HCT116 (cell line): ENCODE results near the gene THAP2. TPM values are rescaled to one million over a fixed set of nuclear protein-coding genes. Genes with fewer than 3 reads are reported as not detected.

Experiments
- ATAC-seq: fragments of 200-7000 bp; cut with Tn5 transposase; 2 replicates; pipeline ENCODE4 v1.9.1; 2020; ENCODE audit warnings: mild to moderate bottlenecking, moderate library complexity
- BruUV-seq: library from RNA; stranded (reverse); fragments of 400-500 nt; replicated peaks from 2 replicates; lab custom pipeline; 2021; lab: Mats Ljungman, UMichigan
- CTCF ChIA-PET: fragments of 300-600 bp; sonication (Branson Sonifier 250); formaldehyde crosslinking; loops from one replicate; lab custom pipeline; 2021; ENCODE audit warnings: antibody characterized with exemption; lab: Charles Lee
- POLR2A ChIA-PET: fragments of 300-600, 350-600 bp; sonication (Branson Sonifier 250); formaldehyde crosslinking; loops from one replicate; lab custom pipeline; 2021; ENCODE audit warnings: antibody characterized with exemption; lab: Charles Lee
- RAD21 ChIA-PET, 2 experiments: fragments of 300-600 bp; sonication (Branson Sonifier 250); formaldehyde crosslinking; loops; one replicate each; lab custom pipeline; 2023; ENCODE audit warnings: low total read pairs in 2 of 2; ENCODE audit not compliant: uncharacterized antibody in 2 of 2, unreplicated experiment in 2 of 2, low non-redundant PET in 1 of 2; lab: Charles Lee
- DNase-seq: peaks from one replicate; pipeline ENCODE4 v3.0.0-alpha.2; 2010; ENCODE audit warnings: low read depth, low spot score
- H2AFZ ChIP-seq: fragments of 200-600 bp; shearing (Covaris generic), sonication (generic); 2 replicates; pipeline ENCODE4 v1.6.1; 2017; ENCODE audit warnings: low read depth, mixed run types, mixed read lengths, antibody characterized with exemption, low read length; ENCODE audit not compliant: poor library complexity, severe bottlenecking
- H3K27ac ChIP-seq: 2 replicates; pipeline ENCODE4 v1.5.1; 2012; ENCODE audit warnings: low read depth, low read length
- H3K27me3 ChIP-seq: fragments of 200-600 bp; sonication (generic); 2 replicates; pipeline ENCODE4 v1.6.1; 2016; ENCODE audit warnings: mixed run types, low read length, mixed read lengths; ENCODE audit not compliant: insufficient read depth
- H3K36me3 ChIP-seq, 2 experiments: fragments of 200-500 bp in 1 of 2; fragments of 200-600 bp in 1 of 2; sonication (Bioruptor generic) in 1 of 2; sonication (generic) in 1 of 2; 2 replicates each; pipeline versions ENCODE4 v1.5.1 to v1.6.1; 2014 to 2016; ENCODE audit warnings: low read length in 2 of 2, inconsistent platforms in 1 of 2, mixed read lengths in 1 of 2, mixed run types in 1 of 2; ENCODE audit not compliant: insufficient read depth in 2 of 2, control insufficient read depth in 1 of 2
- H3K4me1 ChIP-seq, 2 experiments: fragments of 200-600 bp in 1 of 2; sonication (generic) in 1 of 2; 2 replicates each; pipeline versions ENCODE4 v1.5.1 to v1.6.1; 2012 to 2017; ENCODE audit warnings: low read length in 2 of 2, inconsistent platforms in 1 of 2, mild to moderate bottlenecking in 1 of 2, mixed read lengths in 1 of 2, mixed run types in 1 of 2, moderate library complexity in 1 of 2; ENCODE audit not compliant: insufficient read depth in 2 of 2, control insufficient read depth in 1 of 2
- H3K4me2 ChIP-seq: fragments of 200-600 bp; sonication (generic); 2 replicates; pipeline ENCODE4 v1.6.1; 2017; ENCODE audit warnings: mixed run types, low read length, mixed read lengths
- H3K4me3 ChIP-seq, 2 experiments: fragments of 200-600 bp in 1 of 2; sonication (generic) in 1 of 2; replicated peaks in 1 of 2; 2 replicates each; pipeline ENCODE4 v1.5.1; 2011 to 2016; ENCODE audit warnings: low read length in 2 of 2, control low read depth in 1 of 2, low read depth in 1 of 2, mild to moderate bottlenecking in 1 of 2, mixed read lengths in 1 of 2, mixed run types in 1 of 2
- H3K79me2 ChIP-seq: fragments of 200-600 bp; sonication (generic); 2 replicates; pipeline ENCODE4 v1.6.1; 2017; ENCODE audit warnings: mild to moderate bottlenecking, mixed run types, low read length, moderate library complexity, mixed read lengths; ENCODE audit not compliant: insufficient read depth
- H3K9ac ChIP-seq: fragments of 200-600 bp; sonication (generic); 2 replicates; pipeline ENCODE4 v1.6.1; 2016; ENCODE audit warnings: low read length, mixed read lengths
- H3K9me2 ChIP-seq: fragments of 200-600 bp; sonication (generic), shearing (Covaris generic); 2 replicates; pipeline ENCODE4 v1.6.1; 2017; ENCODE audit warnings: mixed run types, mild to moderate bottlenecking, moderate library complexity; ENCODE audit not compliant: insufficient read depth
- H3K9me3 ChIP-seq, 2 experiments: fragments of 200-500 bp in 1 of 2; fragments of 200-600 bp in 1 of 2; sonication (Bioruptor generic) in 1 of 2; sonication (generic) in 1 of 2; 2 replicates each; pipeline ENCODE4 v1.6.1; 2014 to 2017; ENCODE audit warnings: low read length in 2 of 2, mixed read lengths in 2 of 2, inconsistent platforms in 1 of 2, low read depth in 1 of 2, mild to moderate bottlenecking in 1 of 2, mixed run types in 1 of 2, moderate library complexity in 1 of 2; ENCODE audit not compliant: control insufficient read depth in 1 of 2, insufficient read depth in 1 of 2
- H4K20me1 ChIP-seq: fragments of 200-600 bp; sonication (generic), shearing (Covaris generic); 2 replicates; pipeline ENCODE4 v1.6.1; 2017; ENCODE audit warnings: mixed run types, mild to moderate bottlenecking, moderate library complexity; ENCODE audit not compliant: insufficient read depth
- CBX3 ChIP-seq: IDR thresholded peaks from 2 replicates; pipeline ENCODE4 v1.6.1; 2012; ENCODE audit warnings: low read depth
- ELF1 ChIP-seq: IDR thresholded peaks from 2 replicates; pipeline ENCODE4 v1.6.1; 2012; ENCODE audit warnings: low read depth, borderline replicate concordance
- EZH2 ChIP-seq: fragments of 200-600 bp; sonication (generic); IDR thresholded peaks from 2 replicates; pipeline ENCODE4 v1.6.1; 2017; ENCODE audit warnings: antibody characterized with exemption, mixed run types
- EZH2phosphoT487 ChIP-seq: fragments of 200-600 bp; IDR thresholded peaks from 2 replicates; pipeline ENCODE4 v1.6.1; 2018; ENCODE audit warnings: antibody characterized with exemption, borderline replicate concordance
- RAD21 ChIP-seq: IDR thresholded peaks from 2 replicates; pipeline ENCODE4 v1.6.1; 2012; ENCODE audit warnings: low read depth, mild to moderate bottlenecking
- SIN3A ChIP-seq: IDR thresholded peaks from 2 replicates; pipeline ENCODE4 v1.6.1; 2012; ENCODE audit warnings: low read depth
- SP1 ChIP-seq: IDR thresholded peaks from 2 replicates; pipeline ENCODE4 v1.6.1; 2012; ENCODE audit warnings: low read depth
- TCF7L2 ChIP-seq: IDR thresholded peaks from 2 replicates; pipeline ENCODE4 v1.7.0; 2011; ENCODE audit warnings: borderline replicate concordance, inconsistent platforms; ENCODE audit not compliant: insufficient read depth, insufficient read length; ENCODE audit errors: extremely low read depth
- ZFX ChIP-seq: fragments of 450-650 bp; IDR thresholded peaks from 2 replicates; pipeline ENCODE4 v1.6.1; 2017
- intact Hi-C: fragments of 100-400 bp; cut with micrococcal nuclease; formaldehyde crosslinking; loops from 2 replicates; pipeline ENCODE4 v1.10.0; 2022
- total RNA-seq: library from RNA; stranded (reverse); gene quantifications from one replicate; pipeline ENCODE4 v1.2.1, GENCODE V29; 2021; ENCODE audit not compliant: unreplicated experiment
- TF ChIP-seq, protein P1 (sequence below): IDR thresholded peaks from 2 replicates; pipeline ENCODE4 v1.6.1; 2011; ENCODE audit warnings: mild to moderate bottlenecking, low read length, moderate library complexity; ENCODE audit not compliant: insufficient replicate concordance; ENCODE audit errors: extremely low read depth
- TF ChIP-seq, protein P2 (sequence below): IDR thresholded peaks from 2 replicates; pipeline ENCODE4 v1.6.1; 2012
- TF ChIP-seq, protein P3 (sequence below), 3 experiments: fragments of 200-600 bp in 1 of 3; sonication (generic) in 1 of 3; IDR thresholded peaks in 2 of 3; conservative IDR thresholded peaks in 1 of 3; 2 replicates each; pipeline ENCODE4 v1.5.1; 2012 to 2017; ENCODE audit warnings: low read depth in 2 of 3, low read length in 2 of 3, antibody characterized with exemption in 1 of 3, borderline replicate concordance in 1 of 3, control low read depth in 1 of 3, mild to moderate bottlenecking in 1 of 3, mixed read lengths in 1 of 3, mixed run types in 1 of 3, moderate library complexity in 1 of 3; ENCODE audit not compliant: insufficient read depth in 1 of 3
- TF ChIP-seq, protein P4 (sequence below): IDR thresholded peaks from 2 replicates; pipeline ENCODE4 v1.6.1; 2012; ENCODE audit warnings: low read depth

Gene THAP2
- total RNA-seq, 1 experiment from 2014 or later = 3.7 TPM

DNA sequence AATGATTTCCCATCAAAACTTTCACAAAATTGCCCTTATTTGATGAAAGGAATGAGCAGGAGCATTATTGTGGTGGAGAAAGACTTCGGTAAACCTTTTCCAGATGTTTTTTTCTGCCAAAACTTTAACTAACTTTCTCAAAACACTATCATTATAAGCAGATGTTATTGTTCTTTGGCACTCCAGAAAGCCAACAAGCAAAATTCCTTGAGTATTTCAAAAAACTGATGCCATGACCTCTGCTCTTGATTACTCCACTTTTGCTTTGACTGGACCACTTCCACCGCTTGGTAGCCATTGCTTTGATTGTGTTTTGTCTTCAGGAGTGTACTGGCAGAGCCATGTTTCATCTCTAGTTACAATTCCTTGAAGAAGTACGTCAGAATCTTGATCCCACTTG lies 60.9 kb downstream of the THAP2 start:
- no peak for DNase-seq
- TF ChIP-seq ELF1 = no peak
- TF ChIP-seq TCF7L2 = no peak
- TF ChIP-seq RAD21 = no peak
- no peak for TF ChIP-seq CBX3
- TF ChIP-seq SP1 = no peak
- TF ChIP-seq, protein P1, sequence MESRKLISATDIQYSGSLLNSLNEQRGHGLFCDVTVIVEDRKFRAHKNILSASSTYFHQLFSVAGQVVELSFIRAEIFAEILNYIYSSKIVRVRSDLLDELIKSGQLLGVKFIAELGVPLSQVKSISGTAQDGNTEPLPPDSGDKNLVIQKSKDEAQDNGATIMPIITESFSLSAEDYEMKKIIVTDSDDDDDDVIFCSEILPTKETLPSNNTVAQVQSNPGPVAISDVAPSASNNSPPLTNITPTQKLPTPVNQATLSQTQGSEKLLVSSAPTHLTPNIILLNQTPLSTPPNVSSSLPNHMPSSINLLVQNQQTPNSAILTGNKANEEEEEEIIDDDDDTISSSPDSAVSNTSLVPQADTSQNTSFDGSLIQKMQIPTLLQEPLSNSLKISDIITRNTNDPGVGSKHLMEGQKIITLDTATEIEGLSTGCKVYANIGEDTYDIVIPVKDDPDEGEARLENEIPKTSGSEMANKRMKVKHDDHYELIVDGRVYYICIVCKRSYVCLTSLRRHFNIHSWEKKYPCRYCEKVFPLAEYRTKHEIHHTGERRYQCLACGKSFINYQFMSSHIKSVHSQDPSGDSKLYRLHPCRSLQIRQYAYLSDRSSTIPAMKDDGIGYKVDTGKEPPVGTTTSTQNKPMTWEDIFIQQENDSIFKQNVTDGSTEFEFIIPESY = no peak
- TF ChIP-seq EZH2 = no peak
- TF ChIP-seq, protein P2, sequence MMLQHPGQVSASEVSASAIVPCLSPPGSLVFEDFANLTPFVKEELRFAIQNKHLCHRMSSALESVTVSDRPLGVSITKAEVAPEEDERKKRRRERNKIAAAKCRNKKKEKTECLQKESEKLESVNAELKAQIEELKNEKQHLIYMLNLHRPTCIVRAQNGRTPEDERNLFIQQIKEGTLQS = no peak
- no peak for TF ChIP-seq ZFX
- no peak for TF ChIP-seq SIN3A
- TF ChIP-seq, protein P3, sequence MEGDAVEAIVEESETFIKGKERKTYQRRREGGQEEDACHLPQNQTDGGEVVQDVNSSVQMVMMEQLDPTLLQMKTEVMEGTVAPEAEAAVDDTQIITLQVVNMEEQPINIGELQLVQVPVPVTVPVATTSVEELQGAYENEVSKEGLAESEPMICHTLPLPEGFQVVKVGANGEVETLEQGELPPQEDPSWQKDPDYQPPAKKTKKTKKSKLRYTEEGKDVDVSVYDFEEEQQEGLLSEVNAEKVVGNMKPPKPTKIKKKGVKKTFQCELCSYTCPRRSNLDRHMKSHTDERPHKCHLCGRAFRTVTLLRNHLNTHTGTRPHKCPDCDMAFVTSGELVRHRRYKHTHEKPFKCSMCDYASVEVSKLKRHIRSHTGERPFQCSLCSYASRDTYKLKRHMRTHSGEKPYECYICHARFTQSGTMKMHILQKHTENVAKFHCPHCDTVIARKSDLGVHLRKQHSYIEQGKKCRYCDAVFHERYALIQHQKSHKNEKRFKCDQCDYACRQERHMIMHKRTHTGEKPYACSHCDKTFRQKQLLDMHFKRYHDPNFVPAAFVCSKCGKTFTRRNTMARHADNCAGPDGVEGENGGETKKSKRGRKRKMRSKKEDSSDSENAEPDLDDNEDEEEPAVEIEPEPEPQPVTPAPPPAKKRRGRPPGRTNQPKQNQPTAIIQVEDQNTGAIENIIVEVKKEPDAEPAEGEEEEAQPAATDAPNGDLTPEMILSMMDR (IDR thresholded peaks at IDR 0.05 in 2 of 3, conservative IDR thresholded peaks at IDR 0.05 in 1 of 3; ENCODE audit: borderline replicate concordance in 1 of 3, insufficient read depth in 1 of 3, low read depth in 2 of 3, low read length in 2 of 3) = no peak
- TF ChIP-seq EZH2phosphoT487 = no peak
- TF ChIP-seq, protein P4, sequence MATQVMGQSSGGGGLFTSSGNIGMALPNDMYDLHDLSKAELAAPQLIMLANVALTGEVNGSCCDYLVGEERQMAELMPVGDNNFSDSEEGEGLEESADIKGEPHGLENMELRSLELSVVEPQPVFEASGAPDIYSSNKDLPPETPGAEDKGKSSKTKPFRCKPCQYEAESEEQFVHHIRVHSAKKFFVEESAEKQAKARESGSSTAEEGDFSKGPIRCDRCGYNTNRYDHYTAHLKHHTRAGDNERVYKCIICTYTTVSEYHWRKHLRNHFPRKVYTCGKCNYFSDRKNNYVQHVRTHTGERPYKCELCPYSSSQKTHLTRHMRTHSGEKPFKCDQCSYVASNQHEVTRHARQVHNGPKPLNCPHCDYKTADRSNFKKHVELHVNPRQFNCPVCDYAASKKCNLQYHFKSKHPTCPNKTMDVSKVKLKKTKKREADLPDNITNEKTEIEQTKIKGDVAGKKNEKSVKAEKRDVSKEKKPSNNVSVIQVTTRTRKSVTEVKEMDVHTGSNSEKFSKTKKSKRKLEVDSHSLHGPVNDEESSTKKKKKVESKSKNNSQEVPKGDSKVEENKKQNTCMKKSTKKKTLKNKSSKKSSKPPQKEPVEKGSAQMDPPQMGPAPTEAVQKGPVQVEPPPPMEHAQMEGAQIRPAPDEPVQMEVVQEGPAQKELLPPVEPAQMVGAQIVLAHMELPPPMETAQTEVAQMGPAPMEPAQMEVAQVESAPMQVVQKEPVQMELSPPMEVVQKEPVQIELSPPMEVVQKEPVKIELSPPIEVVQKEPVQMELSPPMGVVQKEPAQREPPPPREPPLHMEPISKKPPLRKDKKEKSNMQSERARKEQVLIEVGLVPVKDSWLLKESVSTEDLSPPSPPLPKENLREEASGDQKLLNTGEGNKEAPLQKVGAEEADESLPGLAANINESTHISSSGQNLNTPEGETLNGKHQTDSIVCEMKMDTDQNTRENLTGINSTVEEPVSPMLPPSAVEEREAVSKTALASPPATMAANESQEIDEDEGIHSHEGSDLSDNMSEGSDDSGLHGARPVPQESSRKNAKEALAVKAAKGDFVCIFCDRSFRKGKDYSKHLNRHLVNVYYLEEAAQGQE = no peak
- Histone ChIP-seq H4K20me1 (no peaks in the 10 kb centered on the region), H3K27ac (no peak overlapping the region), H3K9ac (no peak overlapping the region), H3K4me2 (no peak overlapping the region), H2AFZ (no peak overlapping the region), H3K4me3 (no peak overlapping the region), H3K36me3 (no peaks in the 10 kb centered on the region), H3K27me3 (no peaks in the 10 kb centered on the region), H3K4me1 (peaks cover 0 to 6% of the 10 kb centered on the region in 2 experiments; a peak in 2 of 4 replicates), H3K9me3 (no peaks in the 10 kb centered on the region), H3K79me2 (no peaks in the 10 kb centered on the region), H3K9me2 (no peaks in the 10 kb centered on the region)
- CTCF ChIA-PET = no interaction called here
- no peak for ATAC-seq
- RAD21 ChIA-PET = no interaction called here
- POLR2A ChIA-PET = no interaction called here
- BruUV-seq = no TSS peak
- intact Hi-C loops = no loop called here
